Upper lobe of right lung (tissue), 1 donor: ENCODE measurements around the gene LINGO3. TPM values are rescaled to one million over a fixed set of nuclear protein-coding genes. Genes with fewer than 3 reads are reported as not detected.

Experiments
- ATAC-seq: fragments of 200-7000 bp; cut with Tn5 transposase; one replicate; pipeline ENCODE4 v1.9.1; 2020; ENCODE audit warnings: mild to moderate bottlenecking, moderate library complexity
- DNase-seq: peaks from one replicate; pipeline ENCODE4 v3.0.0-alpha.2; 2020
- H3K27ac ChIP-seq: fragments of 200-600 bp; one replicate; pipeline ENCODE4 v1.8.0; 2022
- H3K27me3 ChIP-seq: fragments of 200-600 bp; one replicate; pipeline ENCODE4 v1.8.0; 2022; ENCODE audit warnings: mild to moderate bottlenecking
- H3K36me3 ChIP-seq: fragments of 200-600 bp; one replicate; pipeline ENCODE4 v1.8.0; 2022
- H3K4me1 ChIP-seq: fragments of 200-600 bp; one replicate; pipeline ENCODE4 v1.8.0; 2022
- H3K4me3 ChIP-seq: fragments of 200-600 bp; one replicate; pipeline ENCODE4 v1.8.0; 2022; ENCODE audit warnings: mild to moderate bottlenecking
- H3K9me3 ChIP-seq: fragments of 200-600 bp; one replicate; pipeline ENCODE4 v1.8.0; 2022
- CTCF ChIP-seq: fragments of 200-600 bp; IDR thresholded peaks from one replicate; pipeline ENCODE4 v1.8.0; 2022; ENCODE audit warnings: antibody characterized with exemption
- intact Hi-C: fragments of 100-400 bp; cut with DNase I; formaldehyde crosslinking; loops from one replicate; pipeline ENCODE4 v1.11.0; 2022
- total RNA-seq: library from RNA; stranded (reverse); fragmentation: NEBNext Ultra II Directional; extraction: Animal tissue kit (Norgen Biotek cat#: 25700); gene quantifications from one replicate; pipeline ENCODE4 v1.2.1, GENCODE V29; 2021
- donor health status: DM: no; HTN: yes; CAD: no; lungs with severe emphysema.

LINGO3 gene
- total RNA-seq, 1 donor from 2014 or later, result not detected

GRCh38 chr19:2290441-2291184 lies 17.3 kb downstream of the LINGO3 start:
- intact Hi-C loops, result no loop called here
- no peak for TF ChIP-seq CTCF
- H3K36me3 ChIP-seq, result no peaks in the 10 kb centered on the region
- H3K27me3 ChIP-seq, result peaks cover 59% of the 10 kb centered on the region
- H3K9me3 ChIP-seq, result no peaks in the 10 kb centered on the region
- H3K4me1 ChIP-seq, result peaks cover 15% of the 10 kb centered on the region
- peak overlapping the region; percentile 75 for H3K27ac ChIP-seq
- peak overlapping the region; percentile 50 for H3K4me3 ChIP-seq
- ATAC-seq (peak; percentile 4), DNase-seq (no peak)

GRCh38 chr19:2289714-2290435 lies 18.1 kb downstream of the LINGO3 start:
- Histone ChIP-seq H3K4me3 (peak overlapping the region; percentile 50), H3K9me3 (no peaks in the 10 kb centered on the region), H3K27me3 (peaks cover 52% of the 10 kb centered on the region), H3K36me3 (no peaks in the 10 kb centered on the region), H3K4me1 (peaks cover 15% of the 10 kb centered on the region), H3K27ac (peak overlapping the region; percentile 75)
- ATAC-seq (peak; percentile 62), DNase-seq (peak; percentile 82)
- intact Hi-C loops, result no loop called here
- no peak for TF ChIP-seq CTCF

- Histone ChIP-seq H3K36me3 (no peaks in the 10 kb centered on the region), H3K27me3 (peaks cover 48% of the 10 kb centered on the region), H3K4me3 (peak overlapping the region; percentile 50), H3K4me1 (peaks cover 15% of the 10 kb centered on the region), H3K9me3 (no peaks in the 10 kb centered on the region), H3K27ac (peak overlapping the region; percentile 75)
- DNase-seq (no peak), ATAC-seq (no peak)
- intact Hi-C loops, result no loop called here
- TF ChIP-seq CTCF, result no peak
These were observed 18.9 kb downstream of the LINGO3 start for GRCh38 chr19:2288818-2289713.

GRCh38 chr19:2288338-2288817 lies 19.6 kb downstream of the LINGO3 start:
- no peak for TF ChIP-seq CTCF
- Histone ChIP-seq H3K4me3 (no peak overlapping the region), H3K36me3 (no peaks in the 10 kb centered on the region), H3K27me3 (peaks cover 41% of the 10 kb centered on the region), H3K9me3 (no peaks in the 10 kb centered on the region), H3K4me1 (peaks cover 15% of the 10 kb centered on the region), H3K27ac (peak overlapping the region; percentile 24)
- DNase-seq, result no peak
- no peak for ATAC-seq
- intact Hi-C loops, result no loop called here

GRCh38 chr19:2287585-2288337 lies 20.2 kb downstream of the LINGO3 start:
- ATAC-seq (peak; percentile 3), DNase-seq (no peak)
- no peaks in the 10 kb centered on the region for H3K9me3 ChIP-seq
- no peak overlapping the region for H3K27ac ChIP-seq
- intact Hi-C loops, result no loop called here
- no peaks in the 10 kb centered on the region for H3K36me3 ChIP-seq
- no peak overlapping the region for H3K4me3 ChIP-seq
- peaks cover 35% of the 10 kb centered on the region for H3K27me3 ChIP-seq
- peaks cover 15% of the 10 kb centered on the region for H3K4me1 ChIP-seq
- TF ChIP-seq CTCF, result no peak
